Sigmoid colon (tissue), 7 donors: ENCODE measurements around the gene ELK1. TPM values are rescaled to one million over a fixed set of nuclear protein-coding genes. Genes with fewer than 3 reads are reported as not detected.

ENCODE experiments used
- DNase-seq: peaks from one replicate; pipeline ENCODE4 v3.0.0-alpha.2; 2019
- H3K27ac ChIP-seq, 4 donors: fragments of 200-600 bp; sonication (generic); one replicate each; pipeline ENCODE4 v1.5.1; 2016 to 2019; ENCODE audit warnings: mild to moderate bottlenecking in 1 of 4
- H3K27me3 ChIP-seq, 3 donors: fragments of 200-600 bp; sonication (generic); one replicate each; pipeline ENCODE4 v1.5.1; 2019; ENCODE audit warnings: mild to moderate bottlenecking in 1 of 3
- H3K36me3 ChIP-seq, 4 donors: fragments of 200-600 bp; sonication (generic); one replicate each; pipeline ENCODE4 v1.5.1; 2016 to 2019
- H3K4me1 ChIP-seq, 4 donors: fragments of 200-600 bp; sonication (generic); one replicate each; pipeline ENCODE4 v1.5.1; 2017 to 2019
- H3K4me3 ChIP-seq, 4 donors: fragments of 200-600 bp; sonication (generic); one replicate each; pipeline ENCODE4 v1.5.1; 2017 to 2019; ENCODE audit warnings: mild to moderate bottlenecking in 2 of 4, moderate library complexity in 1 of 4
- H3K9me3 ChIP-seq, 4 donors: fragments of 200-600 bp in 3 of 4; sonication (generic) in 3 of 4; one replicate each; pipeline versions ENCODE4 v1.5.1 to v1.6.1; 2013 to 2019
- CTCF ChIP-seq, 4 experiments: fragments of 450-650 bp in 3 of 4; fragments of 200-600 bp in 1 of 4; IDR thresholded peaks; one replicate each; pipeline ENCODE4 v1.5.1; 2016 to 2019; ENCODE audit warnings: antibody characterized with exemption in 4 of 4, mild to moderate bottlenecking in 3 of 4, moderate library complexity in 2 of 4
- EP300 ChIP-seq, 4 donors: sonication (generic); formaldehyde crosslinking; IDR thresholded peaks; one replicate each; pipeline ENCODE4 v1.6.1; 2017; ENCODE audit warnings: antibody characterized with exemption in 4 of 4
- POLR2A ChIP-seq, 2 donors: fragments of 450-650 bp; IDR thresholded peaks; one replicate each; pipeline ENCODE4 v1.6.1; 2016; ENCODE audit warnings: antibody characterized with exemption in 2 of 2, mild to moderate bottlenecking in 2 of 2, moderate library complexity in 2 of 2
- POLR2AphosphoS5 ChIP-seq, 4 donors: sonication (generic); formaldehyde crosslinking; IDR thresholded peaks; one replicate each; pipeline ENCODE4 v1.6.1; 2017; ENCODE audit warnings: antibody characterized with exemption in 4 of 4
- WGBS, 2 donors: extraction: QIAGEN DNeasy Blood & Tissue Kit; methylation state at CpG; one replicate each; pipeline ENCODE4 v1.1.7; 2013; 5-methylcytosine and 5-hydroxymethylcytosine counted together
- intact Hi-C: fragments of 100-400 bp; cut with DNase I; formaldehyde crosslinking; loops from one replicate; pipeline ENCODE4 v1.15.1; 2023
- polyA plus RNA-seq, 3 donors: library from polyadenylated mRNA; stranded (reverse); fragments of 200-250 nt; gene quantifications; one replicate each; pipeline ENCODE4 v1.2.3, GENCODE V29; 2013
- total RNA-seq, 4 donors: library from RNA; depleted of rRNA; stranded (reverse); fragments of >200 nt; gene quantifications; one replicate each; pipeline ENCODE4 v1.1.0, GENCODE V29; 2016
- donor health status: healthy with polysubstance abuse.
- donor health status: Bipolar disorder and iron deficiency.
- donor health status: healthy.

Gene ELK1
- total and polyA plus RNA-seq, 7 donors: 12.1 to 22.3 (median 17.2) TPM

- no peaks in the 10 kb centered on the region for H3K36me3 ChIP-seq
- WGBS, 2 donors: 85 to 86% methylated on average over 6 of the region's 6 CpGs
- no peaks in the 10 kb centered on the region for H3K9me3 ChIP-seq
Measured at GRCh38 chrX:47646636-47647035, 3.7 kb downstream of the ELK1 start.

GRCh38 chrX:47645530-47645929 is 4.8 kb downstream of the ELK1 start:
- no peaks in the 10 kb centered on the region for H3K27me3 ChIP-seq
- peaks cover 0 to 10% (median 0%) of the 10 kb centered on the region in 4 donors for H3K36me3 ChIP-seq
- H3K4me3 ChIP-seq: no peak overlapping the region
- TF ChIP-seq POLR2A (IDR thresholded peaks at IDR 0.05): no peak
- no peak for TF ChIP-seq POLR2AphosphoS5 (IDR thresholded peaks at IDR 0.05)
- TF ChIP-seq EP300 (IDR thresholded peaks at IDR 0.05): no peak
- no peak for TF ChIP-seq CTCF (IDR thresholded peaks at IDR 0.05)
- H3K4me1 ChIP-seq: peaks cover 0 to 14% (median 11%) of the 10 kb centered on the region in 4 donors
- DNase-seq: no peak
- no peak overlapping the region for H3K27ac ChIP-seq
- H3K9me3 ChIP-seq: peaks cover 0 to 1% (median 0%) of the 10 kb centered on the region in 4 donors
- WGBS, 2 donors: 83 to 89% methylated on average over 10 of the region's 10 CpGs
- intact Hi-C loops: loop anchor here (5.0 kb wide), 1 partner anchor 83 kb away; the partner anchor contains the start of gene ARAF

More at GRCh38 chrX:47646636-47647035, 3.7 kb downstream of the ELK1 start:
- intact Hi-C loops: loop anchor here (5.0 kb wide), 1 partner anchor 84 kb away; the partner anchor contains the start of gene ARAF
- TF ChIP-seq EP300 (IDR thresholded peaks at IDR 0.05) (no peak), CTCF (IDR thresholded peaks at IDR 0.05) (no peak), POLR2A (IDR thresholded peaks at IDR 0.05) (no peak), POLR2AphosphoS5 (IDR thresholded peaks at IDR 0.05) (no peak)
- Histone ChIP-seq H3K27ac (no peak overlapping the region), H3K4me1 (peaks cover 0 to 18% (median 12%) of the 10 kb centered on the region in 4 donors), H3K27me3 (no peaks in the 10 kb centered on the region), H3K4me3 (no peak overlapping the region)
- DNase-seq: no peak

- no peak overlapping the region for H3K27ac ChIP-seq
- intact Hi-C loops: loop anchor here (5.0 kb wide), 1 partner anchor 82 kb away; the partner anchor contains the start of gene ARAF
- H3K4me1 ChIP-seq: peaks cover 0 to 14% (median 10%) of the 10 kb centered on the region in 4 donors
- TF ChIP-seq POLR2A (IDR thresholded peaks at IDR 0.05) (no peak), CTCF (IDR thresholded peaks at IDR 0.05) (peak in 1 of 4 experiments; percentile 19)
- H3K4me3 ChIP-seq: no peak overlapping the region
- H3K36me3 ChIP-seq: peaks cover 0 to 19% (median 3%) of the 10 kb centered on the region in 4 donors
- 77 to 78% methylated on average over 12 of the region's 12 CpGs for WGBS, 2 donors
- peaks cover 0 to 4% (median 0%) of the 10 kb centered on the region in 4 donors for H3K9me3 ChIP-seq
- no peak for DNase-seq
- H3K27me3 ChIP-seq: no peaks in the 10 kb centered on the region
Measured at GRCh38 chrX:47644557-47645091, 5.7 kb downstream of the ELK1 start.

GRCh38 chrX:47643926-47644325 is 6.4 kb downstream of the ELK1 start:
- intact Hi-C loops: no loop called here
- no peaks in the 10 kb centered on the region for H3K27me3 ChIP-seq
- 23 to 34% methylated on average over 2 of the region's 2 CpGs for WGBS, 2 donors
- TF ChIP-seq POLR2AphosphoS5 (IDR thresholded peaks at IDR 0.05): no peak
- TF ChIP-seq CTCF (IDR thresholded peaks at IDR 0.05): no peak
- TF ChIP-seq EP300 (IDR thresholded peaks at IDR 0.05): no peak
- no peak for TF ChIP-seq POLR2A (IDR thresholded peaks at IDR 0.05)
- H3K36me3 ChIP-seq: peaks cover 0 to 26% (median 5%) of the 10 kb centered on the region in 4 donors
- no peak for DNase-seq
- peaks cover 0 to 4% (median 0%) of the 10 kb centered on the region in 4 donors for H3K9me3 ChIP-seq
- H3K27ac ChIP-seq: no peak overlapping the region
- H3K4me3 ChIP-seq: no peak overlapping the region
- peaks cover 0 to 8% (median 3%) of the 10 kb centered on the region in 4 donors for H3K4me1 ChIP-seq
